NCI-H748 treated with DMSO at 0.1 percent for 48 hours (cell line): Measurements from ENCODE around the gene SPACA6.
"Not testable (repeated sequence)": the region's sequence is repeated elsewhere in the genome, so short reads cannot be mapped to it uniquely, and the experiment has no call there.

Experiments
- DNase-seq: peaks from one replicate; lab custom pipeline; 2025; lab: John Stamatoyannopoulos, UW

SPACA6 gene

DNA sequence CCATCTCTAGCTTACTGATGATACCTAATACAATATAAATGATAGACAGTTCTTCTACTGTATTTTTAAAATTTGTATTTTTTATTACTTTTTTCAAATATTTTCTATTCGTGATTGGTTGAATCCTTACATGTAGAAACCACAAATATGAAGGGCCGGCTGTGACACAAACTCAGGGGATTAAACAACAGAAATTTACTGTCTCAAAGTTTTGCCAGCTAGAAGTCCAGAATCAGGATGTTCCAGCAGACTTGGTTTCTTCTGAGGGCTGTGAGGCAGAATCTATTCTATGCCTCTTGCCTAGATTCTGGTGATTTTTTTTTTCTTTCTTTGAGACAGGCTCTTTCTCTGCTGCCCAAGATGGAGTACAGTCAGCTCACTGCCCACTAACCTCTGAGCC is 44.8 kb downstream of the SPACA6 start:
- no peak for DNase-seq

DNA sequence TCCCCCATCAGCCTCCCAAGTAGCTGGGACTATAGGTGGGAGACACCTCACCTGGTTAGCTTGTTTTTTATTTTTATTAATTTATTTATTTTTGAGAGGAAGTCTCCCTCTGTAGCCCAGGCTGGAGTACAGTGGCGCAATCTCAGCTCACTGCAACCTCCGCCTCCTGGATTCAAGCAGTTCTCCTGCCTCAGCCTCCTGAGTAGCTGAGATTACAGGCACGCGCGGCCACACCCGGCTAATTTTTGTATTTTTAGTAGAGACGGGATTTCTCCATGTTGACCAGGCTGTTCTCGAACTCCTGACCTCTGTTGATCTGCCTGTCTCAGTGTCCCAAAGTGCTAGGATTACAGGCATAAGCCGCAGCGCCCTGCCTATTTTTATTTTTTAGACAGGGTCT is 45.4 kb downstream of the SPACA6 start:
- not testable (repeated sequence) for DNase-seq

DNA sequence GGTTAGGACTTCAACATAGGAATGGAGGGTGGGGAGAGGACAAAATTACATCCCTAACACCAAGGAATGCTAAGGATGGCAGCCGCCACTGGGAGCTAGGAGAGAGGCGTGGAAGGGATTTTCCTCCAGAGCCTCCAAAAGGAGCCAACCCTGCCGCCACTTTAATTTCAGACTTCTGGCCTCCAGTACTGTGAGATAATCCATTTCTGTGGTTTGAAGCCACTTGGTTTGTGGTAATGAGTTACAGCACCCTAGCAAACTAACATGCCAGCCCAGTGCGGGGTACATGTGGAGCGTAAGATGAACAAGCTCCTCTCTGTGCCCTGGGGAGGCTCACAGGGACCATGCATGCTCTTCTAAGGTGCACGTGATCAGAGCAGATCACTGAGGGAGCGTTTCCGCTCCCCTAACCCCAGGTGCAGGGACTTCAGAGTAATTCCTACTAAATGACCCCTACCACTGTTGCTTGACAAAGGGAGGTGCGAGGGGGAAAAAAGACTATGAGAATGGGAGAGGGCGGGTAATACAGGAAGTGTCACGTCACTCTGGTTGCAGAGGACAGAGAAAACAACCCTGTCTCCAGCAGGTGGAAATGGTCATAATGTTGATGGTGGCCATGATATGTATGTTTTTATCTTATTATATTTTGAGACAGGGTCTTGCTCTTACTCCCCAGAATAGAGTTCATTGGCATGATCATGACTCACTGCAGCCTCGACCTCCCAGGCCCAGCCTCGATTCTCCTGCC is 46.5 kb downstream of the SPACA6 start:
- DNase-seq: no peak

DNA sequence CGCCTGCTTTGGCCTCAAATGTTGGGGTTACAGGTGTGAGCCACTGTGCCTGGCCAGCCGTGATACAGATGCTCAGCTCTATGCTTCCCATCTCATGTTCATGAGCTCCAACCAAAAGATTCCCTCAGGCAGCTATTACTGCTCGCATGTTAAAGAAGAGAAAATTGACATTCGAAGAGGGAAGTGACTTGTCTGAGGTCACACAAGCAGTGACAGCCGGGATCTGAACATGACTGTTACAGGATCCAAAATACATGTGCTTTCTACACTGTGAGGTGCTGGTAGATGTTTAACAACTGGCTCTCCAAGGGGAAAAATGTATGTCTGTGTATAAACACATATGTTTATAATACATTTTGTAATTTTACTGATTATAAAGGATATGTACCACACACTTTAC is 47.2 kb downstream of the SPACA6 start:
- DNase-seq: no peak

DNA sequence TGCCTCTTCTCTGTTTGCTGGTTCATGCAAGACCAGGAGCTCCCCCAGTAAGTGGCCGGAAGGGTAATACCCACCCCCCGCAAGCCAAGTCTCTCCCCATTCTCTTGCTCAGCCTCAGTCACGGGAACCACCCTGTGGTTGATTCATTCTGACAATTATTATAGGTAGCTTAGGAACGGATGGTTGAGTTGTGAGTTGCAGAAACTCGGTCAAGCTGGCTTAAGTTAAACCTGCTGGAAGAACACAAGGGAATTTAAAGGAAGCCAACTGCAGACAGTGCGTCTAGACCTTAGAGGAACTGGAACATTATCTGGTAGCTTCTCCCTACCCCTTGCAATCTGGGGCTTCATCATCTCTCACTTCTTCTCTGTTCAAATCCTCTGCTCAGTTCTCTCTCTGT is 49.7 kb downstream of the SPACA6 start:
- no peak for DNase-seq

DNA sequence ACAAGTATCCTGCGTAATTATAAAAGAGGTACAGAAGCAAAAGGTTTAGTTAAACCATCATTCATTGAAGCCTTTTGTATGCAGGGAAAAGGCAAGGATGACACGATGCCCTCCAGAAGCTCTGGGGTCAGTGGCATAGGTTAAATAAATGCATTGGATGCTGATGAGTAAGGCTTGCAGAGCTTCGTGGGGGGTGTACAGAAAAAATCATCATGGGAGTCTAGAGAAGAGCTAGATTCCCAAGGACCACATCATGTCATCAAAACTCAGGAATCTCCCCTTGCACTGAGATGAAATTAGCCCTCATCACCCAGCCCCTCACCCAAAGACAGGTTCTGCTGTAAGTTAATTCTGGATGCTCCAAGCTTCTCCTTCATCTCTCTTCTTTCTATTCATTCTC is 50.3 kb downstream of the SPACA6 start:
- DNase-seq: no peak

DNA sequence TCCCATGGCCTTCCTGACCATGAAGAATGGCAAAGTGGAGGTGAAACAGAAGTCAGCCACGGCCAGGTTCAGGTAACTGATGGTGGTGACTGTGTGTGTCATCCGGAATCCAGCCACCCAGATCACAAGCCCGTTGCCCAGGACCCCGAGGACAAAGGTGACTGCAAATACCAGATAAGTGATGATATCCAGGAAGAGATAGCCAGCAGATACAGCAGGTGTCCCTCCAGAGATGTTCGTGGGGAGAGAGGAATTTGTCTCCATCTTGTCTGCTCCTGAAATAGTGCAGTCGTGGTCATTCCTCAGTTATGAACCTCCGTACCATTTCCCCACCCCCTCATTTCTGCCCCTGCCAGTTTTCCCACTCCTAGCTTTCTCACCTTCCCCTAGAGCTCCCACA is 53.6 kb downstream of the SPACA6 start:
- DNase-seq: no peak

DNA sequence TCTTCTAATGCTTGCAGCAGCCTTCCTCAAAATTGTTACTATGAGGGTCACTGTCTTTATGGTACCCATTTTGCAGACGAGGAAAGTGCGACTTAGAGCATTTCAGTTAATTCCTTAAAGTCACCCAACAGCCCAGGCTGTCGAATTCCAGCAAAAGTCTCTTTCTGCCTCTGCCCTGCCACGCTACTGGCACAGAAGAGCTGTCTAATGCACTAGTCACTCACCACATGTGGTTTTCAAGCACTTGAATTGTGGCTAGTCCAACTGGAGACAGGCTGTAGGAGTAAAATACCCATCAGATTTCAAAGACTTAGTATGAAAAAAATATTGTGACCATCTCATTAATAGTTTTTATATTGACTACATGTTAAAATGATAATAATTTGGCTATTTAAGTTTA is 56.8 kb downstream of the SPACA6 start:
- DNase-seq: no peak

DNA sequence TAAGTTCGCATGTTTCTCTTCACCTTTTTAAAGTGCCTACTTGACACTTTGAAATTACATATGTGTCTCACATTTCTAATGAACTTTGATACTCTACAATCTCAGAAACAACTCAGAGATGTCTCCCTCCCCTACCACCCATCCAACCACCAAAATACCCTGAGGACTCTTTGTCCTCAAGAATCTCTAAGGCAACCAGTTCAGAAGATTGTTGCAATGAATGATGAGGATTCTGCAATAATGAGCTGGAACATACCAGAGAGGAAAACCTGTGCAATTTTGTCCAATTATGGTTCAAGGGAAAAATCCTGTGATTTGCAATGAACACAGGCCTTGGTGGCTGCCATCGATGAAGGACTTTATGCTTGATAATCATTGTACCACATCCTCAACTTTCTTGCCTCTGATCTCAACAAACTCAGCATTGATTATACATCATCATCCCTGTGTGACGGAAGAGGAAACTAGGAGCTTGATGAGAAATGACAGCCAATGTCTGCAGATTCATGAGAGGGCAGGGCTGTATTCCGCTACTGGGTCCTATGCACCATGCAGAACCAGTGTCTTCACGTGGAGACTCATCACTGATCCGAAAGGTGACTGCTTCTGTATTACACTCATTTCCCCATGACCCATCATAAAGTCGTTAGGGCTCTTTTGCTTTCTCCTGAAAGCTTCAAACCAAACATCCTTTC is 57.4 kb downstream of the SPACA6 start:
- no peak for DNase-seq

DNA sequence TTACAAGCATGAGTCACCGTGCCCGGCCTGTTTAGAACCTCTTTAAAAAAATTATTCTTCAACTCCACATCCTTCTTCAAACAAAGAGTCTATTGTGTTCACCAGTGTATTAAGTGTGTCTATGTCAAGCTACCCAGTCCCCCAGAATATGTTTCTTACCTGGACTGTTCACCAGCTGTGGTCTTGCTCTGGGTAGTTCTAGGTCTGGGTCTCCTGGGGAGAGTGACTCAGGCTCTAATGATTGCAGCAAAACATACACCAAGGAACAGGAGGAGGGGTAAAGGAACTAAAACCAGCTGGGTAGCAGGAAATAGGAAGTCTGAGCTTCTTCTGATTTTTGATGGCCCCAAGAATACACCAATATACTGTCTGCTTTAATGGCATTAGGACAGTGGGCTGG is 58.5 kb downstream of the SPACA6 start, which contains the start of gene FPR1:
Gene FPR1, minus strand, starts transcription at position 224 of the 400 bp plus-strand sequence. CDS start 4,884 bp downstream, outside the sequence.
- no peak for DNase-seq

DNA sequence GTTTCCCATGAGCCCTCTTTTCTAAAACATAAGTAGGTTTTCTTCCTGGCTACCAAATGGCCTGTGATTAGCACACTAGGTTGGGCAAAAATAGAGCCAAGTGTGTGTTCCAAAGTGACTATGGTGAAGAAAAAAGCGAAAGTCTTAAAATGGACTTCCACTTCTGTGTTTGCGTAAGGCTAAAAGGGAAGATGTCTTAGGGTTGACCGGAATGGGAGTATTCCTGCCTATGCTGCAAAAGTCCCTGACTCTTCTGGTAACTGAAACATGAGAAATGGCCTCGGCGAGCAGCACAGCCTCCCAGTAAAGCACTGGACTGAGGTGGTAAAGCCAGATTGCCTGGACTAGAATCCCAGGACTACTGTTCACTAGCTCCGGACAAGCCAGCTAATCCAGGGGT is 61.0 kb downstream of the SPACA6 start:
- no peak for DNase-seq

DNA sequence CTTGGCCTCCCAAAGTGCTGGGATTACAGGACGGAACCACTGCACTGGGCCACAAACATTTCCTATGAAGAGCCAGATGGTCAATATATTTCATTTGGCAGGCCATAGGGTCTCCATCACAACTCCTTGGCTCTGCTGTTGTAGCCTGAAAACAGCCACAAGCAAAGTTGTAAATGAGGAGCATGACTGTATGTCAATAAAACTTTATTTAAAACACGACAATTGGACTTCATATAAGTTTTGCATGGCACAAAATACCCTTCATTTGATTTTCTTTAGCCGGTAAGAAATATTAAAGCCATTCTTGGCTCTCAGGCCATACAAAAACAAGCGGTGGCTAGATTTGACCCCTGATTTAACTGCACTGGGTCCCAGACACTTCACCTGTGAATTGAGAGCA is 61.6 kb downstream of the SPACA6 start:
- DNase-seq: no peak
